SU-DHL-6 (cell line): ENCODE results near the gene SYPL2.

Experiments used
- EZH2phosphoT487 ChIP-seq: fragments of 200-600 bp; sonication (generic), shearing (Covaris generic); conservative IDR thresholded peaks from 2 replicates; pipeline ENCODE4 v1.6.1; 2018; ENCODE audit warnings: mild to moderate bottlenecking, antibody characterized with exemption, low read length, moderate library complexity, mixed read lengths
- TF ChIP-seq, protein P1 (sequence below): fragments of 200-600 bp; sonication (generic); IDR thresholded peaks from one replicate; pipeline ENCODE4 v1.5.1; 2017; ENCODE audit warnings: antibody characterized with exemption, mild to moderate bottlenecking, low read length, moderate library complexity; ENCODE audit not compliant: insufficient read depth, poor library complexity, severe bottlenecking

DNA sequence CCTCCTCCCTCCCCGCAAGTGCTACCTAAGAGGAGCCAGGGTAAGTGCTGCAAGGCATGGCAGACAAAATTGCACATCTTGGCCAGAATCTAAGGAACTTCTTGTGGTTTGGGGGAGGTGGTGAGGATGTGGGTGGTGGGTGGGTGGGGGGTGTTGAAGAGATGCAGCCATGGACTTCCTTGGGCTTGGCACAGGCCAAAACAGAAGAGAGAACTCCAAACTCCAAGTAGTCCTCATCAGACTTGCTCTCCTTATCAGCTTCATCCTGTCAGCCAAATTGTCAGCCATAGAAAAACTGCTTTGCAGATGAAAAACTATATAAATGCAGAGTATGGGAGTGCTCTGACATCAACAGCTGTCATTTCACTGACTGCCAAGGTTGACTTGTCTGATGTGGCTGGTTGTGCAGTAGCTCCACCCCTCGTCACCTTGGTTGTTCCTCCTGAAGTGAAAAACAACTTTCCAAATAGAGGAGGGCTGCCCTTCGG lies 36.1 kb downstream of the SYPL2 start:
- TF ChIP-seq, protein P1, sequence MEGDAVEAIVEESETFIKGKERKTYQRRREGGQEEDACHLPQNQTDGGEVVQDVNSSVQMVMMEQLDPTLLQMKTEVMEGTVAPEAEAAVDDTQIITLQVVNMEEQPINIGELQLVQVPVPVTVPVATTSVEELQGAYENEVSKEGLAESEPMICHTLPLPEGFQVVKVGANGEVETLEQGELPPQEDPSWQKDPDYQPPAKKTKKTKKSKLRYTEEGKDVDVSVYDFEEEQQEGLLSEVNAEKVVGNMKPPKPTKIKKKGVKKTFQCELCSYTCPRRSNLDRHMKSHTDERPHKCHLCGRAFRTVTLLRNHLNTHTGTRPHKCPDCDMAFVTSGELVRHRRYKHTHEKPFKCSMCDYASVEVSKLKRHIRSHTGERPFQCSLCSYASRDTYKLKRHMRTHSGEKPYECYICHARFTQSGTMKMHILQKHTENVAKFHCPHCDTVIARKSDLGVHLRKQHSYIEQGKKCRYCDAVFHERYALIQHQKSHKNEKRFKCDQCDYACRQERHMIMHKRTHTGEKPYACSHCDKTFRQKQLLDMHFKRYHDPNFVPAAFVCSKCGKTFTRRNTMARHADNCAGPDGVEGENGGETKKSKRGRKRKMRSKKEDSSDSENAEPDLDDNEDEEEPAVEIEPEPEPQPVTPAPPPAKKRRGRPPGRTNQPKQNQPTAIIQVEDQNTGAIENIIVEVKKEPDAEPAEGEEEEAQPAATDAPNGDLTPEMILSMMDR, result no peak
- TF ChIP-seq EZH2phosphoT487, result no peak
